ENCODE results near the gene OVCA2.

DNA sequence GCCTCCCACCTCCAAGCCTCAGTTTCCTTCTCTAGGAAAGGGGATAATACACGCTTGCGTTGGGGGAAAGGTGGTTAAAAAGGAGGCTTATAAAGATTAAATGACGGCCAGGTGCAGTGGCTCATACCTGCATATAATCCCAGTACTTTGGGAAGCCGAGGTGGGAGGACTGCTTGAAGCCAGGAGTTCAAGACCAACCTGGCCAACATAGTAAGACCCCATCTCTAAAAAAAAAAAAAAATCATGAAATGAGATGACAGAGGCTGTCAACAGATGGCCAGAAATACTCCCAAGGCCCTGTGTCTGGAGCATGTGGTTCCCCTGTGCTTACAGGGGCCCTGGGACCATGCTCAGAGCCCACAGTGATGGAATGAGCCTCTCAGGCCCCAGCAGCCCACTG lies 47.1 kb upstream of the OVCA2 start:
- TF ChIP-seq, protein P1, sequence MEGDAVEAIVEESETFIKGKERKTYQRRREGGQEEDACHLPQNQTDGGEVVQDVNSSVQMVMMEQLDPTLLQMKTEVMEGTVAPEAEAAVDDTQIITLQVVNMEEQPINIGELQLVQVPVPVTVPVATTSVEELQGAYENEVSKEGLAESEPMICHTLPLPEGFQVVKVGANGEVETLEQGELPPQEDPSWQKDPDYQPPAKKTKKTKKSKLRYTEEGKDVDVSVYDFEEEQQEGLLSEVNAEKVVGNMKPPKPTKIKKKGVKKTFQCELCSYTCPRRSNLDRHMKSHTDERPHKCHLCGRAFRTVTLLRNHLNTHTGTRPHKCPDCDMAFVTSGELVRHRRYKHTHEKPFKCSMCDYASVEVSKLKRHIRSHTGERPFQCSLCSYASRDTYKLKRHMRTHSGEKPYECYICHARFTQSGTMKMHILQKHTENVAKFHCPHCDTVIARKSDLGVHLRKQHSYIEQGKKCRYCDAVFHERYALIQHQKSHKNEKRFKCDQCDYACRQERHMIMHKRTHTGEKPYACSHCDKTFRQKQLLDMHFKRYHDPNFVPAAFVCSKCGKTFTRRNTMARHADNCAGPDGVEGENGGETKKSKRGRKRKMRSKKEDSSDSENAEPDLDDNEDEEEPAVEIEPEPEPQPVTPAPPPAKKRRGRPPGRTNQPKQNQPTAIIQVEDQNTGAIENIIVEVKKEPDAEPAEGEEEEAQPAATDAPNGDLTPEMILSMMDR (IDR thresholded peaks at IDR 0.05): no peak
- TF ChIP-seq POLR2AphosphoS5 (IDR thresholded peaks at IDR 0.05) (no peak), POLR2A (IDR thresholded peaks at IDR 0.05) (no peak)

All from stomach (tissue), 4 donors.